Fibroblast of mammary gland (primary cell): ENCODE results near the gene WNT7A.

Experiments used
- DNase-seq: peaks from one replicate; pipeline ENCODE4 v3.0.0-alpha.2; 2010; ENCODE audit warnings: low read depth
- H3K4me3 ChIP-seq: 2 replicates; pipeline ENCODE4 v1.5.1; 2011; ENCODE audit warnings: low read depth, mild to moderate bottlenecking, low read length, moderate library complexity; ENCODE audit not compliant: control insufficient read depth
- TF ChIP-seq, protein P1 (sequence below): conservative IDR thresholded peaks from 2 replicates; pipeline ENCODE4 v1.5.1; 2011; ENCODE audit warnings: low read depth, low read length, inconsistent platforms; ENCODE audit not compliant: control insufficient read depth, insufficient read depth

Gene WNT7A

DNA sequence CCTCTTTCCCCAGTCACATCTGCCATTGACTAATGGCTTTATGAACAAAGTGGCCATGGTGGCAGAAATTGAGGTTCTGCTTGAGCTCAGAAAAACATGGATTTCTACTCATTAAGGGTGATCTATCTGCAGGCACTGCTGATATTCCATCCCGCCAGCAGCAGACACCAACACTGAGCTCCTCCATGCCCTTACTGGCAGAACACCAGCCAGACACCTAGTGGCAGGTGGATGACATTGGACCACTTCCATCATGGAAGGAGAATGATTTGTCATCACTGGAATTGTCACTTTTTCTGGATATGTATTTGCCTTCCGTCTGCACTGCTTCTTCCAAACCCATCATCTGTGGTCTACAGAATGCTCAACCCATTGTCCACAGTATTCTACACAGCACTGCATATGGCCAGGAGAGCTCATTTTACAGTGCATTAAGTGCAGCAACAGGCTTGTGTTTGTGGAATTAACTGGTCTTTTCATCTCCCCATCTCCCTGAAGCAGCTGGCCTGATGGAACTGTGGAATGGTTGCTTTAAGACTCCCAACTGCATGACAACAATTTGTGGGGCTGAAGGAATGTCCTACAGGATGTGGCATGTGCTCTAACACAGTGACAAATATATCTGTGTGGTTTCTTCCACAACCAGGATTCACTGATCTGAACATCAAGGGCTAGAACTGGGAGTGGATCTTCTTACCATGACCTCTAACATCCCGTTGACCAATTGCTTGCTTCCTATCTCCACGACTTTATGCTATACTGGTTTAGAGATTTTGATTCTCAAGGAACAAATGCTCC lies 103.4 kb downstream of the WNT7A start:
- H3K4me3 ChIP-seq = no peak overlapping the region
- no peak for DNase-seq
- TF ChIP-seq, protein P1, sequence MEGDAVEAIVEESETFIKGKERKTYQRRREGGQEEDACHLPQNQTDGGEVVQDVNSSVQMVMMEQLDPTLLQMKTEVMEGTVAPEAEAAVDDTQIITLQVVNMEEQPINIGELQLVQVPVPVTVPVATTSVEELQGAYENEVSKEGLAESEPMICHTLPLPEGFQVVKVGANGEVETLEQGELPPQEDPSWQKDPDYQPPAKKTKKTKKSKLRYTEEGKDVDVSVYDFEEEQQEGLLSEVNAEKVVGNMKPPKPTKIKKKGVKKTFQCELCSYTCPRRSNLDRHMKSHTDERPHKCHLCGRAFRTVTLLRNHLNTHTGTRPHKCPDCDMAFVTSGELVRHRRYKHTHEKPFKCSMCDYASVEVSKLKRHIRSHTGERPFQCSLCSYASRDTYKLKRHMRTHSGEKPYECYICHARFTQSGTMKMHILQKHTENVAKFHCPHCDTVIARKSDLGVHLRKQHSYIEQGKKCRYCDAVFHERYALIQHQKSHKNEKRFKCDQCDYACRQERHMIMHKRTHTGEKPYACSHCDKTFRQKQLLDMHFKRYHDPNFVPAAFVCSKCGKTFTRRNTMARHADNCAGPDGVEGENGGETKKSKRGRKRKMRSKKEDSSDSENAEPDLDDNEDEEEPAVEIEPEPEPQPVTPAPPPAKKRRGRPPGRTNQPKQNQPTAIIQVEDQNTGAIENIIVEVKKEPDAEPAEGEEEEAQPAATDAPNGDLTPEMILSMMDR = no peak

GRCh38 chr3:13772885-13773745 lies 106.8 kb downstream of the WNT7A start:
- no peak for DNase-seq
- TF ChIP-seq, protein P1 = no peak
- no peak overlapping the region for H3K4me3 ChIP-seq

GRCh38 chr3:13772321-13772745 lies 107.5 kb downstream of the WNT7A start:
- no peak overlapping the region for H3K4me3 ChIP-seq
- TF ChIP-seq, protein P1 = no peak
- no peak for DNase-seq

DNA sequence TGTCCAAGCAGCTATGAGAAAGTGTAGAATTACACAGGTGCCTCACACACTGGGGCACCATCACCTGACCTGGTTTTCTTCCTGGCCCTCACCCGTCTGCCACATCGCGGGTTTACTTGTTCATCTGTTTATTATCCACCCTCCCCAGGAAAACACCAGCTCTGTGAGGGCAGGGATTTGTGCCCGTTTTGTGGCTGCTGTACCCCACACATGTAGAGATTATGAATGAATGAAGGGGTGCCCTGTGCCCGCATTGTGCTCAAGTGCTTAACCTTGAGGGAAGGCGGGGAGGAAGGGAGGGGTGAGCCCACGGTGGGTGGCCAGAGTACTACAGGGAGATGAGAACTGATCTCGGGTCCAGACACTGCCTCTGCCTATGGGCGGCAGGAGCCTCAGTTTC lies 108.4 kb downstream of the WNT7A start:
- DNase-seq = no peak
- H3K4me3 ChIP-seq = no peak overlapping the region
- TF ChIP-seq, protein P1 = no peak

DNA sequence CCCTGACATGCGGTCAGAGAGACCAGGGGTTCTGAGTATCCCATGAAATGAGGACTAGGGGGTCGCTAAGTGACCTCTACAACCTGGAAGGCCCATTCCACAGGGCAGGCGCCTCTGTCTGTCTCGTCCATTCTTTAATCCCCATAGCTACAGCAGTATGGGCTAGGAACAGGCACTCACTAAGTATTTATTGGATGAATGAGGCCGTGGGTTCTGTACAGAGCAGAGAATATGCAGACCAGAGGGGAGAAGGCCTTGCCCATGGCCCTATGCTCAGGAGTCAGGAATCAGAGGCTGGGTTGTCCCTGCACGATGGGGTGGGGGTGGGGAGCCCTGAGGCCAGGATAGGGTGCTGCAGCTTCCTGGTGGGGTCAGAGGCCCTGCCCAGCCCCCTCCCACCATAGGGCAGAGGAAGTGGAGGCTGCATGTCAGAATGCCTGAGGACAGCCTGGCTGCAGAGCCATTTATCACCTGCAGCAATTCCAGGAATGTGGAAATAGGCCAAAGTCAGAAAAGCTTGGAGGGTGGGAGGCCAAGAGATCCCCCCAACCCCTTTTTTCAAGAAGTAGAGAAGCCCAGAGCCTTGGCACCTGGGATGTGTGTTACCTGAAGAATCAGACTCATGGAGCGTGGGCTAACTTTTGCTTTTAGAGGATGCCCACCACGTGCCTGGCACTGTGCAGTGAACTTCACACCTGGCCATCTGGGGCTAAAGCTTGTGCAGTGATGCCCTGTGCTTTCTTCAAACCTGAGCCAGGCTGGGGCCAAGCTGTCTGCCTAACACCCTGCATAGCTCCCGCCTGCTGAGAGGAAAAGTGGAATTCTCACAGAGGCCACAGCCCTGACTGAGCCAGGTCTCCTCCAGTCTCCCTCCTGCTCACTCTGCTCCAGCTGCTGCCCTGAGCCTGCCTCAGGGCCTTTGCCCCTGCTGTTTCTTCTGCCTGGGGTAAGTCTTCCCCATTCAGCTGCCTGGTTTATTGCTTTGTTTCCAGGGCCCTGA lies 109.4 kb downstream of the WNT7A start:
- no peak overlapping the region for H3K4me3 ChIP-seq
- TF ChIP-seq, protein P1 = no peak
- DNase-seq = no peak

DNA sequence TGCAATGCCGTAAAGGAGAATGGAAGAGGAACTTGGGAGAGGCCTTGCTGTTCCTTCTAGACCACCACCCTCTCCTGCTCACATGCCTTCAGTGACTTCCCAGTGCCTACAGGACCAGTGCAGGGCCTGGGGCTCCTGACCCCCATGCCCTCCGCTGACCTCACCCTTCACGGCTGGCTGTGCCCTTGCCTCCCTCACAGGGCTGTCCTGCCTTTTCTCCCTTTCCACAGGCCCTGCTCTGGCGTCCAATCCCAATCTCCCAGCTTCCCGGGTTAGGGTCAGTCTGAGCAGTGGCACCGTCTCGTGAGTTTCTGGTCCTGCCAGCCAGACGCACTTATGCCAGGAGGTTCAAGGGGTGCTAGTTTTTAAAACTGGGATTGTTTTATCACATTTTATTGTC lies 110.4 kb downstream of the WNT7A start:
- no peak for DNase-seq
- TF ChIP-seq, protein P1 = no peak

More for the DNA sequence above, 110.4 kb downstream of the WNT7A start:
- no peak overlapping the region for H3K4me3 ChIP-seq
